ENCODE results near the gene NUP210L.

The NUP210L gene

DNA sequence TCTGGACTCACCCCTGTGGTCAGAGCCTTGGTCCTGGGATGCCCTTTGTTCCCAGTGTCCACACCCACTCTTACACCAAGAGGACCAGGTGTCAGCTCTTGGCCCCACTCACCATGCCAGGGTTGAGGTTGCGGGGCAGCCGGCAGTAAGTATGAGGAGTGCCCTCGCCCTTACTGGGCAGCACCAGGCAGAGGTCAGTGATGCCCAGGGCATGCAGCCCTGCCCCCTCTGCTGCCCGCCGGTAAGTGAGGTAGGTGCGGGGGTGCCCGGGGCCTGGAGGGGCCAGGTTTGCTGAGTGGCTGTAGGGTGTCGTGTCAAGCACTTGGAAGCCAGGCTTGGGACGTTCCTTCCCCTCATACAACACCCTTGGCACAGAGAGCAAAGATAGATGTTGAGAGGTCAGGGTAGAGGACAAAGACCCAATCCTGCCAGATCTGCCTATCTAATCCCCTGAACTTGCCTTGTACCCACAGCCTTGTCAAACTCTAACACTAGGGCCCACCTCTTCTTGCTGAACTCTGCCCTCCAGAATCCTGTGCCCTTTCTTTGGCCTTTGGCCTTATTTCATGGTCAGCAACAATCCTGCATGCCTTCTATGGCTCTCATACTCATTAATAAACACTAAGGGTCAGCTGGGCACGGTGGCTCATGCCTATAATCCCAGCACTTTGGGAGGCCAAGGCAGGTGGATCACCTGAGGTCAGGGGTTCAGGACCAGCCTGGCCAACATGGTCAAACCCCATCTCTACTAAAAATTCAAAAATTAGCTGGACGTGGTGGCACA, 211.9 kb downstream of the NUP210L start:
- no peak for DNase-seq

Data from NCI-H1417 (cell line).